ENCODE results near the gene CYP2A13.

The CYP2A13 gene

GRCh38 chr19:41083516-41083915 is 4.7 kb upstream of the CYP2A13 start:
- no peak overlapping the region for H2AK5ac ChIP-seq (ENCODE audit: low read length)
- H3K18ac ChIP-seq (ENCODE audit: low read length), result no peak overlapping the region
- H2BK120ac ChIP-seq (ENCODE audit: insufficient read depth, low read length, poor library complexity), result no peak overlapping the region
- no peaks in the 10 kb centered on the region for H3K4me1 ChIP-seq (ENCODE audit: control insufficient read depth in 1 of 2, insufficient read depth in 2 of 2, low read length in 2 of 2)
- WGBS (ENCODE audit: extremely low coverage, insufficient coverage, insufficient read length), result no CpG with 5 or more reads among the region's 2 CpGs
- DNase-seq, result peak; percentile 75 to 88
- H2BK12ac ChIP-seq (ENCODE audit: low read length), result no peak overlapping the region
- no peak overlapping the region for H2AFZ ChIP-seq (ENCODE audit: insufficient read depth, low read length, poor library complexity)
- H4K8ac ChIP-seq (ENCODE audit: low read depth, low read length), result no peak overlapping the region
- no peak overlapping the region for H4K91ac ChIP-seq (ENCODE audit: low read depth, low read length)
- no peak overlapping the region for H3K9ac ChIP-seq (ENCODE audit: low read length)
- no peaks in the 10 kb centered on the region for H3K79me1 ChIP-seq (ENCODE audit: low read length)
- H3K79me2 ChIP-seq (ENCODE audit: control insufficient read depth, insufficient read depth, low read length, poor library complexity), result no peaks in the 10 kb centered on the region
- H3K4ac ChIP-seq (ENCODE audit: low read depth, low read length), result no peak overlapping the region
- H4K12ac ChIP-seq (ENCODE audit: low read depth, low read length), result no peak overlapping the region
- no peak overlapping the region for H3K27ac ChIP-seq (ENCODE audit: low read depth, low read length)
- no peak overlapping the region for H3K4me2 ChIP-seq (ENCODE audit: low read length)
- H3K36me3 ChIP-seq (ENCODE audit: control insufficient read depth in 1 of 2, insufficient read depth in 2 of 2, low read length in 2 of 2), result no peaks in the 10 kb centered on the region
- peaks cover 6% of the 10 kb centered on the region for H3K9me3 ChIP-seq (ENCODE audit: insufficient read depth, low read depth, low read length)
- H2BK5ac ChIP-seq (ENCODE audit: low read depth, low read length, poor library complexity), result no peak overlapping the region
- H3K14ac ChIP-seq (ENCODE audit: low read length), result no peak overlapping the region
- H3K23ac ChIP-seq (ENCODE audit: low read length), result no peak overlapping the region
- H3K27me3 ChIP-seq (ENCODE audit: insufficient read depth, low read length), result peaks cover 7% of the 10 kb centered on the region
- H3K4me3 ChIP-seq (ENCODE audit: low read depth, low read length), result no peak overlapping the region

- Histone ChIP-seq H3K27ac (ENCODE audit: low read depth, low read length) (no peak overlapping the region), H3K79me2 (ENCODE audit: control insufficient read depth, insufficient read depth, low read length, poor library complexity) (no peaks in the 10 kb centered on the region), H3K9ac (ENCODE audit: low read length) (no peak overlapping the region), H3K4ac (ENCODE audit: low read depth, low read length) (no peak overlapping the region), H3K14ac (ENCODE audit: low read length) (no peak overlapping the region), H2BK12ac (ENCODE audit: low read length) (no peak overlapping the region), H2BK5ac (ENCODE audit: low read depth, low read length, poor library complexity) (no peak overlapping the region), H4K91ac (ENCODE audit: low read depth, low read length) (no peak overlapping the region), H3K4me2 (ENCODE audit: low read length) (no peak overlapping the region), H4K12ac (ENCODE audit: low read depth, low read length) (no peak overlapping the region), H3K23ac (ENCODE audit: low read length) (no peak overlapping the region), H3K4me1 (ENCODE audit: control insufficient read depth in 1 of 2, insufficient read depth in 2 of 2, low read length in 2 of 2) (no peaks in the 10 kb centered on the region), H3K18ac (ENCODE audit: low read length) (no peak overlapping the region), H3K4me3 (ENCODE audit: low read depth, low read length) (no peak overlapping the region), H2AK5ac (ENCODE audit: low read length) (no peak overlapping the region), H3K36me3 (ENCODE audit: control insufficient read depth in 1 of 2, insufficient read depth in 2 of 2, low read length in 2 of 2) (no peaks in the 10 kb centered on the region), H3K9me3 (ENCODE audit: insufficient read depth, low read depth, low read length) (peaks cover 6% of the 10 kb centered on the region), H4K8ac (ENCODE audit: low read depth, low read length) (no peak overlapping the region), H3K79me1 (ENCODE audit: low read length) (no peaks in the 10 kb centered on the region), H3K27me3 (ENCODE audit: insufficient read depth, low read length) (peaks cover 23% of the 10 kb centered on the region), H2AFZ (ENCODE audit: insufficient read depth, low read length, poor library complexity) (no peak overlapping the region), H2BK120ac (ENCODE audit: insufficient read depth, low read length, poor library complexity) (no peak overlapping the region)
- no peak for DNase-seq
- no CpG with 5 or more reads among the region's 1 CpG for WGBS (ENCODE audit: extremely low coverage, insufficient coverage, insufficient read length)
Observed at GRCh38 chr19:41085748-41086415, 2.4 kb upstream of the CYP2A13 start.

GRCh38 chr19:41089959-41090358 is 1.7 kb downstream of the CYP2A13 start:
- Histone ChIP-seq H3K27ac (ENCODE audit: low read depth, low read length) (no peak overlapping the region), H3K79me2 (ENCODE audit: control insufficient read depth, insufficient read depth, low read length, poor library complexity) (no peaks in the 10 kb centered on the region), H4K91ac (ENCODE audit: low read depth, low read length) (no peak overlapping the region), H3K23ac (ENCODE audit: low read length) (no peak overlapping the region), H4K8ac (ENCODE audit: low read depth, low read length) (no peak overlapping the region), H4K12ac (ENCODE audit: low read depth, low read length) (no peak overlapping the region), H3K79me1 (ENCODE audit: low read length) (no peaks in the 10 kb centered on the region), H3K36me3 (ENCODE audit: control insufficient read depth in 1 of 2, insufficient read depth in 2 of 2, low read length in 2 of 2) (no peaks in the 10 kb centered on the region), H2BK120ac (ENCODE audit: insufficient read depth, low read length, poor library complexity) (no peak overlapping the region), H2BK5ac (ENCODE audit: low read depth, low read length, poor library complexity) (no peak overlapping the region), H3K4me1 (ENCODE audit: control insufficient read depth in 1 of 2, insufficient read depth in 2 of 2, low read length in 2 of 2) (no peaks in the 10 kb centered on the region), H3K9ac (ENCODE audit: low read length) (no peak overlapping the region), H3K4me3 (ENCODE audit: low read depth, low read length) (no peak overlapping the region), H3K27me3 (ENCODE audit: insufficient read depth, low read length) (peaks cover 23% of the 10 kb centered on the region), H3K4ac (ENCODE audit: low read depth, low read length) (no peak overlapping the region), H2AK5ac (ENCODE audit: low read length) (no peak overlapping the region), H2AFZ (ENCODE audit: insufficient read depth, low read length, poor library complexity) (no peak overlapping the region), H3K9me3 (ENCODE audit: insufficient read depth, low read depth, low read length) (peaks cover 2% of the 10 kb centered on the region), H3K4me2 (ENCODE audit: low read length) (no peak overlapping the region), H3K14ac (ENCODE audit: low read length) (no peak overlapping the region), H3K18ac (ENCODE audit: low read length) (no peak overlapping the region), H2BK12ac (ENCODE audit: low read length) (no peak overlapping the region)
- no CpG with 5 or more reads among the region's 32 CpGs for WGBS (ENCODE audit: extremely low coverage, insufficient coverage, insufficient read length)
- DNase-seq, result no peak

DNA sequence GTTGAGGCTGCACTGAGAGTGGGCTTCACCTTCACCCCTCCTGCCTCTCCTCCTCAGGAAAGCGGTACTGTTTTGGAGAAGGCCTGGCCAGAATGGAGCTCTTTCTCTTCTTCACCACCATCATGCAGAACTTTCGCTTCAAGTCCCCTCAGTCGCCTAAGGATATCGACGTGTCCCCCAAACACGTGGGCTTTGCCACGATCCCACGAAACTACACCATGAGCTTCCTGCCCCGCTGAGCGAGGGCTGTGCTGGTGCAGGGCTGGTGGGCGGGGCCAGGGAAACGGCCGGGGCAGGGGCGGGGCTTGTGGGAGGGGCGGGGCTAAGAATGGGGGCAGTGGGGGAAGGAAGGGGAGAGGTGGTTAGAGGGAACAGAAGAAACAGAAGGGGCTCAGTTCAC is 7.5 kb downstream of the CYP2A13 start:
- Histone ChIP-seq H3K4me3 (ENCODE audit: low read depth, low read length) (no peak overlapping the region), H2AFZ (ENCODE audit: insufficient read depth, low read length, poor library complexity) (no peak overlapping the region), H2BK12ac (ENCODE audit: low read length) (no peak overlapping the region), H3K23ac (ENCODE audit: low read length) (no peak overlapping the region), H4K8ac (ENCODE audit: low read depth, low read length) (no peak overlapping the region), H3K79me1 (ENCODE audit: low read length) (no peaks in the 10 kb centered on the region), H3K9ac (ENCODE audit: low read length) (no peak overlapping the region), H3K27ac (ENCODE audit: low read depth, low read length) (no peak overlapping the region), H3K4me1 (ENCODE audit: control insufficient read depth in 1 of 2, insufficient read depth in 2 of 2, low read length in 2 of 2) (no peaks in the 10 kb centered on the region), H4K91ac (ENCODE audit: low read depth, low read length) (no peak overlapping the region), H4K12ac (ENCODE audit: low read depth, low read length) (no peak overlapping the region), H2AK5ac (ENCODE audit: low read length) (no peak overlapping the region), H2BK120ac (ENCODE audit: insufficient read depth, low read length, poor library complexity) (no peak overlapping the region), H3K79me2 (ENCODE audit: control insufficient read depth, insufficient read depth, low read length, poor library complexity) (no peaks in the 10 kb centered on the region), H3K4me2 (ENCODE audit: low read length) (no peak overlapping the region), H3K14ac (ENCODE audit: low read length) (no peak overlapping the region), H3K9me3 (ENCODE audit: insufficient read depth, low read depth, low read length) (peaks cover 7% of the 10 kb centered on the region), H2BK5ac (ENCODE audit: low read depth, low read length, poor library complexity) (no peak overlapping the region), H3K18ac (ENCODE audit: low read length) (no peak overlapping the region), H3K36me3 (ENCODE audit: control insufficient read depth in 1 of 2, insufficient read depth in 2 of 2, low read length in 2 of 2) (no peaks in the 10 kb centered on the region), H3K27me3 (ENCODE audit: insufficient read depth, low read length) (no peaks in the 10 kb centered on the region), H3K4ac (ENCODE audit: low read depth, low read length) (no peak overlapping the region)
- WGBS (ENCODE audit: extremely low coverage, insufficient coverage, insufficient read length), result no CpG with 5 or more reads among the region's 15 CpGs
- no peak for DNase-seq
